PC-3 (cell line): ENCODE results near the gene OMP. TPM values are rescaled to one million over a fixed set of nuclear protein-coding genes. Genes with fewer than 3 reads are reported as not detected.

ENCODE experiments used
- ATAC-seq: fragments of 200-7000 bp; cut with Tn5 transposase; 2 replicates; pipeline ENCODE4 v1.9.1; 2020; ENCODE audit warnings: mild to moderate bottlenecking, moderate library complexity
- BruUV-seq: library from RNA; stranded (reverse); fragments of 400-500 nt; replicated peaks from 2 replicates; lab custom pipeline; 2021; lab: Mats Ljungman, UMichigan
- CTCF ChIA-PET: fragments of 300-600 bp; sonication (Branson Sonifier 250); formaldehyde crosslinking; loops from one replicate; lab custom pipeline; 2022; ENCODE audit warnings: antibody characterized with exemption; lab: Charles Lee
- POLR2A ChIA-PET: fragments of 300-600 bp; sonication (Branson Sonifier 250); formaldehyde crosslinking; loops from one replicate; lab custom pipeline; 2022; ENCODE audit warnings: antibody characterized with exemption; ENCODE audit not compliant: unreplicated experiment; lab: Charles Lee
- DNase-seq: peaks from one replicate; pipeline ENCODE4 v3.0.0-alpha.2; 2015
- H2AFZ ChIP-seq: fragments of 300-600 bp; sonication (generic); 2 replicates; pipeline ENCODE4 v1.6.0; 2016; ENCODE audit warnings: antibody characterized with exemption, low read length
- H3F3A ChIP-seq: fragments of 300-600 bp; sonication (generic); one replicate; pipeline ENCODE4 v1.6.0; 2017; ENCODE audit warnings: antibody characterized with exemption, low read length, control low read depth, mild to moderate bottlenecking; ENCODE audit not compliant: unreplicated experiment
- H3K27ac ChIP-seq: fragments of 300-600 bp; sonication (generic); 2 replicates; pipeline ENCODE4 v1.5.1; 2016; ENCODE audit warnings: mild to moderate bottlenecking, low read length
- H3K27me3 ChIP-seq: fragments of 300-600 bp; sonication (generic); 2 replicates; pipeline ENCODE4 v1.6.1; 2016; ENCODE audit warnings: low read length, mixed read lengths
- H3K36me3 ChIP-seq: fragments of 300-600 bp; sonication (generic); 2 replicates; pipeline ENCODE4 v1.6.1; 2016; ENCODE audit warnings: low read depth, mixed run types, low read length, mixed read lengths
- H3K4me1 ChIP-seq: fragments of 300-600 bp; sonication (generic); 2 replicates; pipeline ENCODE4 v1.5.1; 2016; ENCODE audit warnings: low read length; ENCODE audit not compliant: insufficient read depth
- H3K4me2 ChIP-seq: fragments of 300-600 bp; sonication (generic); 2 replicates; pipeline ENCODE4 v1.6.0; 2016; ENCODE audit warnings: low read length
- H3K4me3 ChIP-seq: fragments of 300-600 bp; sonication (generic); 2 replicates; pipeline ENCODE4 v1.5.1; 2016; ENCODE audit warnings: mild to moderate bottlenecking, low read length, mixed read lengths
- H3K79me2 ChIP-seq: fragments of 300-600 bp; sonication (generic); 2 replicates; pipeline ENCODE4 v1.6.1; 2017; ENCODE audit warnings: low read length, mixed read lengths
- H3K9ac ChIP-seq: fragments of 300-600 bp; sonication (generic); 2 replicates; pipeline ENCODE4 v1.6.0; 2016; ENCODE audit warnings: mild to moderate bottlenecking, low read length
- H3K9me2 ChIP-seq: fragments of 300-600 bp; sonication (generic); replicated peaks from 2 replicates; pipeline ENCODE4 v1.6.1; 2016; ENCODE audit warnings: mixed run types, low read length, mixed read lengths
- H3K9me3 ChIP-seq: fragments of 300-600 bp; sonication (generic); 2 replicates; pipeline ENCODE4 v1.6.1; 2016; ENCODE audit warnings: low read length, mixed read lengths
- H4K20me1 ChIP-seq: fragments of 300-600 bp; sonication (generic); 2 replicates; pipeline ENCODE4 v1.6.1; 2016; ENCODE audit warnings: low read length, mixed read lengths
- EZH2 ChIP-seq: fragments of 300-600 bp; sonication (generic); IDR thresholded peaks from one replicate; pipeline ENCODE4 v1.6.1; 2017; ENCODE audit warnings: antibody characterized with exemption, mild to moderate bottlenecking, low read length; ENCODE audit not compliant: unreplicated experiment
- EZH2phosphoT487 ChIP-seq: fragments of 300-600 bp; sonication (generic); IDR thresholded peaks from 2 replicates; pipeline ENCODE4 v1.6.1; 2018; ENCODE audit warnings: mild to moderate bottlenecking, antibody characterized with exemption, low read length, borderline replicate concordance
- intact Hi-C: fragments of 100-400 bp; cut with micrococcal nuclease; formaldehyde crosslinking; loops from 2 replicates; pipeline ENCODE4 v1.9.0; 2023
- total RNA-seq: library from RNA; depleted of rRNA; stranded (reverse); fragments of >200 nt; gene quantifications from 2 replicates; pipeline ENCODE4 v1.2.3, GENCODE V29; 2014
- TF ChIP-seq, protein P1 (sequence below): fragments of 300-600 bp; sonication (generic); conservative IDR thresholded peaks from 2 replicates; pipeline ENCODE4 v1.5.1; 2017; ENCODE audit warnings: antibody characterized with exemption, low read depth, mild to moderate bottlenecking, low read length

The OMP gene
- total RNA-seq, 1 experiment from 2014 or later = not detected

DNA sequence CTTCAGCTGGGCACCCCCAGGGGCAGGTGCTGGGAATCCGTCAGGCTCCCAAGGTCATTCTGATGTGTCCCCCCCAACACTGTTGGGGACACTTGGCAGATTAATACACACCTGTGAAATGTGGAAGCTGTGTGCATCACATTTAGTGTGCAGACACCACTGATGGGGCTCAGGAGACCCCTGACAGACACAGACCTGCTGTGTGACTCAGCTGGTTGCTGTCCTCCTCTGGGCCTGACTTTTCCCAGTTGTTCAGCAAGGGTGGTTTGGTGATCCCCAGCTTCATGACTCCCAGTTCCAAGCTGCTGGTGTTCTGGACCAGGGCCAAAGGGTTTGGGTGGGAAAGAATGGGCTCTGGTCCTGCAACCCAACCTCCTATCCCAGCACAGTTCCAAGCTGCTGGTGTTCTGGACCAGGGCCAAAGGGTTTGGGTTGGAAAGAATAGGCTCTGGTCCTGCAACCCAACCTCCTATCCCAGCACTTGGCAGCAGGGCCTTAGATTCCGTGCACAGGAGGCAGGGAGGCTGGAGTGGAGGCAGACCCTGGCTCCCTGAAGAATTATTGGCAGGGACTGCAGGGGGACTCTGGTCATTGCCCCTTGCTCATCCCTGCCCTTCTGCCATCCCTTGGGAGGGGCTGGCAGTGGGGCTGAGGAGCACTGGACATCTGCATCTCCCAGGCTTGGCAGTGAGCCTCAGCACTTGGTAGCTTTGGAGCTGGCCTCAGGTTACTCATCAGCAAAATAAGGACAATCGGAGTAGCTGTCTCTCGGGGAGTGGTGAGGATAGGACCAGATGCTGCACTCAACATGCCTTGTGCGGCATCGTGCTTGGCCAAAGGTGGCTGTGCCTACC, 8.4 kb upstream of the OMP start:
- Histone ChIP-seq H3K79me2 (no peaks in the 10 kb centered on the region), H3K27me3 (no peaks in the 10 kb centered on the region), H3K4me3 (no peak overlapping the region), H3K9ac (no peak overlapping the region), H3K9me3 (no peaks in the 10 kb centered on the region), H3K4me1 (peaks cover 10% of the 10 kb centered on the region), H3K9me2 (no peaks in the 10 kb centered on the region), H3K27ac (no peak overlapping the region), H3F3A (no peaks in the 10 kb centered on the region), H3K4me2 (no peak overlapping the region), H4K20me1 (no peaks in the 10 kb centered on the region), H3K36me3 (no peaks in the 10 kb centered on the region), H2AFZ (no peak overlapping the region)
- ATAC-seq (no peak), DNase-seq (no peak)
- CTCF ChIA-PET = interaction anchor here (1.1 kb wide), 1 partner anchor 46 kb away, joined by 6 read pairs; no protein-coding TSS in a partner anchor
- POLR2A ChIA-PET = no interaction called here
- intact Hi-C loops = no loop called here
- BruUV-seq = no TSS peak
- TF ChIP-seq EZH2phosphoT487 (no peak), EZH2 (no peak)
- TF ChIP-seq, protein P1, sequence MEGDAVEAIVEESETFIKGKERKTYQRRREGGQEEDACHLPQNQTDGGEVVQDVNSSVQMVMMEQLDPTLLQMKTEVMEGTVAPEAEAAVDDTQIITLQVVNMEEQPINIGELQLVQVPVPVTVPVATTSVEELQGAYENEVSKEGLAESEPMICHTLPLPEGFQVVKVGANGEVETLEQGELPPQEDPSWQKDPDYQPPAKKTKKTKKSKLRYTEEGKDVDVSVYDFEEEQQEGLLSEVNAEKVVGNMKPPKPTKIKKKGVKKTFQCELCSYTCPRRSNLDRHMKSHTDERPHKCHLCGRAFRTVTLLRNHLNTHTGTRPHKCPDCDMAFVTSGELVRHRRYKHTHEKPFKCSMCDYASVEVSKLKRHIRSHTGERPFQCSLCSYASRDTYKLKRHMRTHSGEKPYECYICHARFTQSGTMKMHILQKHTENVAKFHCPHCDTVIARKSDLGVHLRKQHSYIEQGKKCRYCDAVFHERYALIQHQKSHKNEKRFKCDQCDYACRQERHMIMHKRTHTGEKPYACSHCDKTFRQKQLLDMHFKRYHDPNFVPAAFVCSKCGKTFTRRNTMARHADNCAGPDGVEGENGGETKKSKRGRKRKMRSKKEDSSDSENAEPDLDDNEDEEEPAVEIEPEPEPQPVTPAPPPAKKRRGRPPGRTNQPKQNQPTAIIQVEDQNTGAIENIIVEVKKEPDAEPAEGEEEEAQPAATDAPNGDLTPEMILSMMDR = no peak

DNA sequence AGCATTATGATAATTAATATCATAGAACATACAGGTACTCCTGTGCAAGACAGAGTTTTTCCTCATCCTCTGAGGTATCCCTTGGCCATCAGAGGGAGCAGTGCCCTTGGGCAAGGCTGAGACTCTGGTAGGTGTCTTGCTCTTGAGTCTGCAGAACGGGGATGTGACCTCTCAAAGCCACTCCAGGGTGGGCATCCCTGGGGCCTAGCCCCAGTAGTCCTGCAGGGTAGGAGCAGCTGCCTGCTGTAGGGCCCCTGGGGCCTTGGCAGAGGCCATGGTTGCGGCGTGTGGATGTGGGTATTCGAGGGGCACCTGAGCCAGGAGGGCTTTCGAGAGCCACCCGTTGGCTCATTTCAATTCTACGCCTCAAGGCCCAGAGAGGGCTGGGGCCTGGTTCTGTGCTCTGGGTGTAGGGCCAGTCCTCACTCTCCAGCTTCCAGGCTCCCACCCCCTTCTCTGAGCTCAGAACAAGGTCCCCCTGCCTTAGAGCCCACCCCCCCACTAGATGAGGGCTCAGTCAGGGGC, 7.7 kb upstream of the OMP start:
- no peaks in the 10 kb centered on the region for H3K9me2 ChIP-seq
- DNase-seq (no peak), ATAC-seq (no peak)
- CTCF ChIA-PET = interaction anchor here (1.1 kb wide), 1 partner anchor 47 kb away, joined by 6 read pairs; no protein-coding TSS in a partner anchor
- H2AFZ ChIP-seq = no peak overlapping the region
- no peak for TF ChIP-seq EZH2
- TF ChIP-seq EZH2phosphoT487 = no peak
- TF ChIP-seq, protein P1 = 0 out of 2 replicates have a peak, but pooled peaks have one; percentile 29
- H3K79me2 ChIP-seq = no peaks in the 10 kb centered on the region
- peaks cover 9% of the 10 kb centered on the region; the same call in 1 of the 2 replicates for H3K4me1 ChIP-seq
- no peak overlapping the region for H3K9ac ChIP-seq
- H3K27ac ChIP-seq = no peak overlapping the region
- H3K4me2 ChIP-seq = no peak overlapping the region
- no peak overlapping the region for H3K4me3 ChIP-seq
- no peaks in the 10 kb centered on the region for H3F3A ChIP-seq
- H4K20me1 ChIP-seq = no peaks in the 10 kb centered on the region
- intact Hi-C loops = no loop called here
- no peaks in the 10 kb centered on the region for H3K36me3 ChIP-seq
- H3K27me3 ChIP-seq = no peaks in the 10 kb centered on the region
- no peaks in the 10 kb centered on the region for H3K9me3 ChIP-seq
- BruUV-seq = no TSS peak
- POLR2A ChIA-PET = no interaction called here
